ENCODE results near the gene SEC31A.

GRCh38 chr4:82811838-82812341 lies 79.1 kb downstream of the SEC31A start:
- TF ChIP-seq CTCF (IDR thresholded peaks at IDR 0.05): no peak
- no peak for TF ChIP-seq TEAD4 (CRISPR knock-in tag; IDR thresholded peaks at IDR 0.05)
- TF ChIP-seq ARID4B (CRISPR knock-in tag; IDR thresholded peaks at IDR 0.05; ENCODE audit: borderline replicate concordance): no peak
- TF ChIP-seq ZNF219 (CRISPR knock-in tag; IDR thresholded peaks at IDR 0.05; ENCODE audit: borderline replicate concordance): no peak
- TF ChIP-seq CREM (CRISPR knock-in tag; IDR thresholded peaks at IDR 0.05): no peak
- no peak for TF ChIP-seq TCF7 (CRISPR knock-in tag; IDR thresholded peaks at IDR 0.05; ENCODE audit: low read depth)
- TF ChIP-seq TEAD1 (CRISPR knock-in tag; IDR thresholded peaks at IDR 0.05): no peak
- TF ChIP-seq CREB1 (CRISPR knock-in tag; IDR thresholded peaks at IDR 0.05): no peak
- no peak for TF ChIP-seq KAT7 (CRISPR knock-in tag; IDR thresholded peaks at IDR 0.05; ENCODE audit: borderline replicate concordance)
